Measurements from ENCODE around the gene GSC. TPM values are rescaled to one million over a fixed set of nuclear protein-coding genes. Genes with fewer than 3 reads are reported as not detected.

GSC gene
- total RNA-seq, 1 donor from 2014 or later = not detected

DNA sequence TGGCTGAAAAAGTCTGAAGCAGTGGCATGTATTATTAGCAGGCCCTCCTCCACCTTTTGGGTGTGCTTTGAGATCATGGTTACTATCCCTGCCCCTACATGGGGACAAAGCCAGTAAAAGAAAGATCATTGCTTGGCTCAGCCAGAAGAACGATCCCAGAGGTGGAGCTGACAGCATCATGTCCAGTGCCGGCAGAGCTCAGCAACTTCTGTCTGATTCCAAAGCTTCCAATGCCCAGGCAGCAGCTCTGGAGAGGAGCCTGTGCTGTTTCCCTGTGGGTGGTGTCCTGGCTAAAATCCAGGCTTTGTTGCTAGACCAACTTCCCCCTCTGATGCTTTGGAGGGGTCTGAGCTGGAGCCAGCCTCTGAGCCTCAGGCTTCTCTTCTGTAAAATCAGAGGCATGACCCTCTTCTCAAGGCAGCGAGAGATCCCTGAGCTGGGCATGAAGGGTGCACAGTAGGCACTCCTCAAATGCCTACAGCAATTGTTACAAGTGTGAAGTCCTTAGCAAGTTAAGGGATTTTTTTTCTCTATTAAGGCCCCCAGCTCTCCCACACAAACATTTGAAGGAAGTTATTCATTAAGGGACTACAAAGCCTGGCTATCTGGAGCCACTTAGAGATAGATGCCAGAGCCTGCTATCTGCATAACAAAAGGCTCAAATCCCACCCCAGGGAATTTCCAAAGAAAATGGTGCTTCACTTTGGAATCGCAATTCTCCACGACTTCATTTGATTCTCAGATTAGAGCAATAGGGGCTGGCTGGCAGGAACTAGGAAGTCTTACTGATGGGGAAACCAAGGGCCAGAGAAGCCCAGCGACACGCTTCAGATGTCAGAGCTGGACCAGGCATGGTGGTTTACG, 10.9 kb upstream of the GSC start:
- TF ChIP-seq, protein P1, sequence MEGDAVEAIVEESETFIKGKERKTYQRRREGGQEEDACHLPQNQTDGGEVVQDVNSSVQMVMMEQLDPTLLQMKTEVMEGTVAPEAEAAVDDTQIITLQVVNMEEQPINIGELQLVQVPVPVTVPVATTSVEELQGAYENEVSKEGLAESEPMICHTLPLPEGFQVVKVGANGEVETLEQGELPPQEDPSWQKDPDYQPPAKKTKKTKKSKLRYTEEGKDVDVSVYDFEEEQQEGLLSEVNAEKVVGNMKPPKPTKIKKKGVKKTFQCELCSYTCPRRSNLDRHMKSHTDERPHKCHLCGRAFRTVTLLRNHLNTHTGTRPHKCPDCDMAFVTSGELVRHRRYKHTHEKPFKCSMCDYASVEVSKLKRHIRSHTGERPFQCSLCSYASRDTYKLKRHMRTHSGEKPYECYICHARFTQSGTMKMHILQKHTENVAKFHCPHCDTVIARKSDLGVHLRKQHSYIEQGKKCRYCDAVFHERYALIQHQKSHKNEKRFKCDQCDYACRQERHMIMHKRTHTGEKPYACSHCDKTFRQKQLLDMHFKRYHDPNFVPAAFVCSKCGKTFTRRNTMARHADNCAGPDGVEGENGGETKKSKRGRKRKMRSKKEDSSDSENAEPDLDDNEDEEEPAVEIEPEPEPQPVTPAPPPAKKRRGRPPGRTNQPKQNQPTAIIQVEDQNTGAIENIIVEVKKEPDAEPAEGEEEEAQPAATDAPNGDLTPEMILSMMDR (IDR thresholded peaks at IDR 0.05; ENCODE audit: insufficient read depth, low read length, poor library complexity, severe bottlenecking) = no peak
- Histone ChIP-seq H3K4me3 (ENCODE audit: low read depth, low read length) (no peak overlapping the region), H3K27me3 (ENCODE audit: control insufficient read depth, insufficient read depth, low read length) (peaks cover 6% of the 10 kb centered on the region), H3K36me3 (ENCODE audit: control insufficient read depth, insufficient read depth, low read length) (no peaks in the 10 kb centered on the region)
- no peak for DNase-seq (ENCODE audit: low read depth)

DNA sequence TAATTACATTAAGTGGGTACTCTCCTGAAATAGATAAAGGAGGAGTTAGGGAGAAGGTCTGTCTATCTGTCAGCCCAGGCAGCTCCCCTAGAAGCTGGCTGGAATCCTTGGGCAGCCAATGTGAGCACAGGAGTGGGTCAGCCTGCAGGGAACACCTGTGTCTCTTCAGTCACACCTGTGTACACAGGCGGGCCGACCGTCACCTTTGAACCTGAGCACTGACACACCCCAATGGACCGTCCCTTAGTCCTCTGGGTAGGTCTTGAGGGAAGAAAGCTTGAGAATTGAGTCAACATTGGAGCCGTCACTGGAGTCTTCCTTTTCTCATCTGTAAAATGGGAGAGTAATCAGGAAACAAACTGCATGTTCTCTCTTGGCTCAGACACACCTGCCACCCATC, 9.8 kb upstream of the GSC start:
- peaks cover 17% of the 10 kb centered on the region for H3K27me3 ChIP-seq (ENCODE audit: control insufficient read depth, insufficient read depth, low read length)
- TF ChIP-seq, protein P1 (IDR thresholded peaks at IDR 0.05; ENCODE audit: insufficient read depth, low read length, poor library complexity, severe bottlenecking) = no peak

DNA sequence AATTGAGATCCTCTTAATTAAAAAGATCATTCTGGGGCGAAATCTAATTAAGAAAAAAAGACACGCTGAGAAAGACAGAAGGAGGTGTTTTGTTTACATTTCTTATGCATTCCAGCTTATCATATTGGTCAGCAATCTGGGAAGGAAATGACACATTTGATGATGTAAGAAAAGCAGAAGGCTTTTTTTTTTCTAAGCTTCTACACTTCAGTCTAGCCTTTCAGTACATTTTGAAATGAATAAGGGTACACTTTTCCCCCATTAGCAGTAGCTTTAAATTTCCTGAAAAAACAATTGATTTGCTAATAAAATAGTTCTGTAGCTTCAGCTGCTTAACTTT, 5.9 kb upstream of the GSC start:
- Histone ChIP-seq H3K27me3 (ENCODE audit: control insufficient read depth, insufficient read depth, low read length) (peaks cover 55% of the 10 kb centered on the region), H3K36me3 (ENCODE audit: control insufficient read depth, insufficient read depth, low read length) (no peaks in the 10 kb centered on the region), H3K4me3 (ENCODE audit: low read depth, low read length) (no peak overlapping the region)
- TF ChIP-seq, protein P1 (IDR thresholded peaks at IDR 0.05; ENCODE audit: insufficient read depth, low read length, poor library complexity, severe bottlenecking) = no peak
- DNase-seq (ENCODE audit: low read depth) = no peak

More for the DNA sequence above, 9.8 kb upstream of the GSC start:
- Histone ChIP-seq H3K36me3 (ENCODE audit: control insufficient read depth, insufficient read depth, low read length) (no peaks in the 10 kb centered on the region), H3K4me3 (ENCODE audit: low read depth, low read length) (no peak overlapping the region)
- DNase-seq (ENCODE audit: low read depth) = no peak

DNA sequence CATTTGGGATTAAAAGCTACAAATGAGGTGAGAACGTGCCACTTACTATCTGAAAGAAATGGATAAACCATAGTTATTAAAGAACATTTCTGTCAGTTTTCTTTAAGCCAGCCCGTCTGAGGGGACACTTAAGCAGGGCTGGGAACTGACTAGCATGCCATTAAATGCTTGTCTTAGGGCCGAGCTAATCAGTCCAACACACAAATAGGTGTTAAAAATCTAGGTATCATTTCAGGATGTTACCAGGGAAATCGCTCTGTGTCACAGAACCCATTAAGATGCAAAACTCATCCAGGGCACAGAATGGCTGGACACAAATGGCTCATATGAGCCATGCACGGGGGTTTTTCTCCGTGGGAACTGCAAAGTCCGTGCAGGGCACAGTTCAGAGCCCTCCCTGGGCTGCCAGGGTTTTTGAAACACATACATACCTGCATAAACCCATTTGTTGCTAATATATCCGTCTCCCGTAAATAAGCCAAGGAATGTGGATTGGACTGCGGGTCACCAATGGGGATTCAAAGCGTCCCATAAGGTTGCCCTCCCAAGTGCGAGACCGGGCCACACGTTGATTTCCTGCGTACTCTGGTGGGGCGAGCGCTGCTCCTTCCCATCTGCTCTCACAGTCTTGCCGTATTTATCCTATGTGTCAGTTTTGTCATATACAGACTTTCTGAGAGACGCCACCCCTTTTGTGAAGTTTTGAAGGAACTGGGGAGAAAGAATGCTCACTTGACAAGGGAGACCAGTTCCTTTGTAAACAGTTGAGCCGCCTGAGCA, 5.4 kb upstream of the GSC start:
- H3K36me3 ChIP-seq (ENCODE audit: control insufficient read depth, insufficient read depth, low read length) = no peaks in the 10 kb centered on the region
- peaks cover 60% of the 10 kb centered on the region for H3K27me3 ChIP-seq (ENCODE audit: control insufficient read depth, insufficient read depth, low read length)
- TF ChIP-seq, protein P1 (IDR thresholded peaks at IDR 0.05; ENCODE audit: insufficient read depth, low read length, poor library complexity, severe bottlenecking) = no peak
- H3K4me3 ChIP-seq (ENCODE audit: low read depth, low read length) = no peak overlapping the region
- DNase-seq (ENCODE audit: low read depth) = no peak

DNA sequence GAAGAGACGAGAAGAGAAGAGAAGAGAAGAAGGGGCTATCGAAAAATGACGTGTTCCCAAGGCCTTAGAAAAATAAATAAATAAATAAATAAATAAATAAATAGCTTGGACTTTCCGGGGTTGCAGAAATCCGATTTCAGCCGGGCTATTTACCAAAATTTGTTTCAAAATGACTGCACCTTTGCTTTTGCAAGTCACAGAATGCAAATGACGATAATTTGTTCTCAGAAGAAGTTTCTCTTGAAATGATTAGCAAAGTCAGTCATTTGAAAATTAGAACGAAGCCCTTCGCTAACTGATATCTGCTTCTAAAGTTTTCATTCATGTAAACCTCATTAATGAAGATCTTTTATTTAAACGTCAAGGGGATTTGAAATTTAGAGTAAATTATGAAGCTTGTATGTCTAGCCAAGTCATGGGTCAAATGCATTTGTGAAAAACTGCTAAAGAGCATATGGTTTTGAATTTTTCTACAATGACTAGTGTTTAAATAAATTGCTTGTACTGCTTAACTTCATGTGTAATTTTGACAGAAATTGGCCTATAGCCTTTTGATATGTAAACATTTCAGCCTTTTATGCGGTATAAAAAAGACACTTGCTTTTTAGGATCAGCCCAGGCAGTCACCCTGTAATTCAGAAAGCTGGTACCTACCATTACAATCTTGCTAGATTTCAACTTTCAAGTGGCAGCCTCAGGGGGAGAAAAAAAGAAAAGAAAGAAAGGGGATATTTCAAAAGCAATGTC, 4.6 kb upstream of the GSC start:
- no peak for DNase-seq (ENCODE audit: low read depth)
- Histone ChIP-seq H3K36me3 (ENCODE audit: control insufficient read depth, insufficient read depth, low read length) (no peaks in the 10 kb centered on the region), H3K27me3 (ENCODE audit: control insufficient read depth, insufficient read depth, low read length) (peaks cover 67% of the 10 kb centered on the region), H3K4me3 (ENCODE audit: low read depth, low read length) (no peak overlapping the region)
- TF ChIP-seq, protein P1 (IDR thresholded peaks at IDR 0.05; ENCODE audit: insufficient read depth, low read length, poor library complexity, severe bottlenecking) = no peak
